Endothelial cell of umbilical vein (primary cell): ENCODE data around the gene LAMP1. TPM values are rescaled to one million over a fixed set of nuclear protein-coding genes. Genes with fewer than 3 reads are reported as not detected.

ENCODE experiments used
- Bru-seq: library from RNA; stranded (reverse); fragments of 400-500 nt; gene quantifications from one replicate; lab custom pipeline; 2021; lab: Mats Ljungman, UMichigan
- BruChase-seq, 2 experiments: library from RNA; stranded (reverse); fragments of 400-500 nt; gene quantifications; one replicate each; lab custom pipeline; 2021; lab: Mats Ljungman, UMichigan
- BruUV-seq: library from RNA; stranded (reverse); fragments of 400-500 nt; replicated peaks from 2 replicates; lab custom pipeline; 2021; lab: Mats Ljungman, UMichigan
- CTCF ChIA-PET: fragments of 300-600, 350-600 bp; sonication (Branson Sonifier 250); formaldehyde crosslinking; loops from one replicate; lab custom pipeline; 2021; ENCODE audit warnings: antibody characterized with exemption, inconsistent platforms; lab: Charles Lee
- POLR2A ChIA-PET: fragments of 300-600, 350-600 bp; sonication (Branson Sonifier 250); formaldehyde crosslinking; loops from one replicate; lab custom pipeline; 2021; ENCODE audit warnings: antibody characterized with exemption, inconsistent platforms; lab: Charles Lee
- DNase-seq: peaks from one replicate; pipeline ENCODE4 v3.0.0-alpha.2; 2011; ENCODE audit warnings: low read depth, low spot score
- FAIRE-seq: peaks from 2 replicates; lab custom pipeline; 2011; peaks lifted over from hg19 to GRCh38; lab: Jason Lieb, UNC
- H2AFZ ChIP-seq: 2 replicates; pipeline ENCODE4 v1.6.0; 2012; ENCODE audit warnings: low read depth, low read length, control low read depth, inconsistent platforms
- H3K27ac ChIP-seq: 2 replicates; pipeline ENCODE4 v1.5.1; 2011; ENCODE audit warnings: low read depth, mild to moderate bottlenecking, control low read depth, low read length, moderate library complexity; ENCODE audit not compliant: insufficient read depth
- H3K27me3 ChIP-seq, 2 experiments: 2 replicates each; pipeline versions ENCODE4 v1.6.0 to v1.6.1; 2011; ENCODE audit warnings: low read length in 2 of 2, mixed read lengths in 1 of 2; ENCODE audit not compliant: control insufficient read depth in 2 of 2, insufficient read depth in 2 of 2
- H3K36me3 ChIP-seq, 2 experiments: 2 replicates in 1 of 2; 3 replicates in 1 of 2; pipeline ENCODE4 v1.5.1; 2011; ENCODE audit warnings: low read length in 2 of 2, mild to moderate bottlenecking in 1 of 2, moderate library complexity in 1 of 2; ENCODE audit not compliant: control insufficient read depth in 2 of 2, insufficient read depth in 2 of 2; ENCODE audit errors: extremely low read depth in 1 of 2
- H3K4me1 ChIP-seq: 3 replicates; pipeline ENCODE4 v1.5.1; 2011; ENCODE audit warnings: mild to moderate bottlenecking, low read length; ENCODE audit not compliant: control insufficient read depth, insufficient read depth; ENCODE audit errors: extremely low read depth
- H3K4me2 ChIP-seq: 2 replicates; pipeline ENCODE4 v1.6.1; 2011; ENCODE audit warnings: low read length, control low read depth, mixed read lengths; ENCODE audit not compliant: insufficient read depth
- H3K4me3 ChIP-seq, 3 experiments: fragments of 200-600 bp in 1 of 3; sonication (generic), shearing (Covaris generic) in 1 of 3; replicated peaks in 1 of 3; 2 replicates each; pipeline ENCODE4 v1.5.1; 2011 to 2016; ENCODE audit warnings: control low read depth in 3 of 3, low read length in 3 of 3, mild to moderate bottlenecking in 2 of 3, inconsistent platforms in 1 of 3, low read depth in 1 of 3, moderate library complexity in 1 of 3; ENCODE audit not compliant: insufficient read depth in 1 of 3
- H3K79me2 ChIP-seq: 2 replicates; pipeline ENCODE4 v1.6.0; 2012; ENCODE audit warnings: low read length, inconsistent platforms; ENCODE audit not compliant: control insufficient read depth, insufficient read depth
- H3K9ac ChIP-seq: replicated peaks from 2 replicates; pipeline ENCODE3; 2011; ENCODE audit warnings: low read length, control low read depth; ENCODE audit not compliant: insufficient read depth; ENCODE audit errors: extremely low read depth
- H3K9me1 ChIP-seq: replicated peaks from 3 replicates; pipeline ENCODE4 v1.6.0; 2011; ENCODE audit warnings: mild to moderate bottlenecking, low read length; ENCODE audit not compliant: control insufficient read depth, insufficient read depth; ENCODE audit errors: extremely low read depth
- H3K9me3 ChIP-seq: replicated peaks from 2 replicates; pipeline ENCODE4 v1.5.1; 2012; ENCODE audit warnings: low read length, inconsistent platforms; ENCODE audit not compliant: control insufficient read depth, insufficient read depth
- H4K20me1 ChIP-seq: replicated peaks from 2 replicates; pipeline ENCODE3; 2011; ENCODE audit warnings: mild to moderate bottlenecking, low read length; ENCODE audit not compliant: control insufficient read depth, insufficient read depth; ENCODE audit errors: extremely low read depth
- CTCF ChIP-seq, 2 donors: IDR thresholded peaks; 1 replicate in 1 of 2; 2 replicates in 1 of 2; pipeline ENCODE4 v1.5.1; 2011; ENCODE audit warnings: low read length in 2 of 2, mild to moderate bottlenecking in 2 of 2, moderate library complexity in 2 of 2, control low read depth in 1 of 2, inconsistent platforms in 1 of 2, low read depth in 1 of 2; ENCODE audit not compliant: insufficient read depth in 1 of 2; ENCODE audit errors: extremely low read depth in 1 of 2
- FOS ChIP-seq: IDR thresholded peaks from 2 replicates; pipeline ENCODE4 v1.6.1; 2011; ENCODE audit warnings: mild to moderate bottlenecking, low read length, moderate library complexity, borderline replicate concordance; ENCODE audit not compliant: insufficient read depth
- GATA2 ChIP-seq: IDR thresholded peaks from 2 replicates; pipeline ENCODE4 v1.7.0; 2011; ENCODE audit warnings: low read depth, mild to moderate bottlenecking, moderate library complexity, mixed read lengths, low read length; ENCODE audit not compliant: insufficient read length, insufficient read depth
- JUN ChIP-seq: IDR thresholded peaks from 2 replicates; pipeline ENCODE4 v1.6.1; 2011; ENCODE audit warnings: borderline replicate concordance, low read depth; ENCODE audit not compliant: insufficient read length, insufficient read depth
- MAX ChIP-seq: IDR thresholded peaks from 2 replicates; pipeline ENCODE4 v1.6.1; 2011; ENCODE audit not compliant: insufficient read depth, insufficient read length
- MYC ChIP-seq: IDR thresholded peaks from one replicate; pipeline ENCODE4 v1.6.1; 2011; ENCODE audit warnings: mild to moderate bottlenecking, low read depth, low read length
- POLR2A ChIP-seq: IDR thresholded peaks from 2 replicates; pipeline ENCODE4 v1.6.1; 2012; ENCODE audit warnings: low read depth, mild to moderate bottlenecking, control low read depth, low read length
- POLR2AphosphoS5 ChIP-seq: IDR thresholded peaks from 2 replicates; pipeline ENCODE4 v1.6.1; 2012; ENCODE audit warnings: low read depth, mild to moderate bottlenecking, control low read depth, low read length, moderate library complexity; ENCODE audit not compliant: insufficient read depth
- dilution Hi-C: fragments of 300-500 bp; cut with MboI; formaldehyde crosslinking; loops from one replicate; pipeline ENCODE4 v1.15.0; 2019; ENCODE audit warnings: low sequenced_read_pairs; ENCODE audit not compliant: extremely low pct_ligation_motif_present
- intact Hi-C: fragments of 100-400 bp; cut with micrococcal nuclease; formaldehyde crosslinking; loops from one replicate; pipeline ENCODE4 v1.10.0; 2022
- long read RNA-seq: library from polyadenylated mRNA; stranded (forward); transcript quantifications from one replicate; pipeline ENCODE4 v2.0.0, GENCODE V29; 2021
- polyA minus RNA-seq, 3 experiments: library from RNA; depleted of rRNA, polyadenylated mRNA; stranded (reverse); fragments of >200 nt; gene quantifications; 1 replicate in 1 of 3; 2 replicates in 2 of 3; pipeline ENCODE4 v1.2.3, GENCODE V29; 2011
- polyA plus RNA-seq, 4 experiments: library from polyadenylated mRNA; depleted of rRNA in 3 of 4; stranded (reverse) in 3 of 4; unstranded in 1 of 4; fragments of >200 nt; gene quantifications; 2 replicates each; pipeline versions ENCODE4 v1.2.1 to v1.2.3, GENCODE V29; 2011 to 2012; ENCODE audit warnings: missing spikeins in 1 of 4
- total RNA-seq: library from RNA; stranded (reverse); gene quantifications from 2 replicates; pipeline ENCODE4 v1.2.3, GENCODE V29; 2021

LAMP1 gene
- total RNA-seq (285 and 286 TPM in 2 replicates), polyA plus RNA-seq (260 and 262 TPM in 2 replicates), polyA minus RNA-seq (150 and 157 TPM in 2 replicates), Bru-seq, nascent RNA (percentile 81 among the genes with signal in this experiment), BruChase-seq, experiment 1, labeled RNA remaining after a 6-hour chase (percentile 96 among the genes with signal in this experiment), BruChase-seq, experiment 2, labeled RNA remaining after a 2-hour chase (percentile 90 among the genes with signal in this experiment)
- polyA plus RNA-seq (2011; cell fraction: cytosol; rRNA removed), result 233 and 241 TPM in 2 replicates
- polyA plus RNA-seq (2011; cell fraction: nucleus; rRNA removed), result 196 and 217 TPM in 2 replicates
- 349 and 423 TPM in 2 replicates for polyA plus RNA-seq (2012)
- polyA minus RNA-seq (2011; cell fraction: cytosol; rRNA and poly(A)+ RNA removed), result 67.3 TPM
- polyA minus RNA-seq (2011; cell fraction: nucleus; rRNA and poly(A)+ RNA removed), result 49.2 and 55.3 TPM in 2 replicates
- long read RNA-seq, transcript LAMP1-201 (9 exons, 2,699 nt), result major isoform, 80 of 166 reads
- long read RNA-seq, partial matches to known transcripts, result 10 of 166 reads
- long read RNA-seq, other reads (novel, unspliced or antisense), result 76 of 166 reads

GRCh38 chr13:113296823-113297369 lies at the start of gene LAMP1:
TSS of gene LAMP1 (plus strand) at chr13:113297239. CDS start at chr13:113297435, 196 bp downstream.
- no peaks in the 10 kb centered on the region for H3K9me1 ChIP-seq
- H3K4me1 ChIP-seq, result peaks cover 11% of the 10 kb centered on the region
- FAIRE-seq, result peak; percentile 83
- H3K4me3 ChIP-seq, result peak within 1 kb of the TSS; percentile 57 to 93 (median 82)
- POLR2A ChIA-PET, result no interaction called here
- H2AFZ ChIP-seq, result peak within 1 kb of the TSS; percentile 99
- no peaks in the 10 kb centered on the region for H3K9me3 ChIP-seq
- peaks cover 4 to 11% of the 10 kb centered on the region in 2 experiments for H3K27me3 ChIP-seq
- peak within 1 kb of the TSS; percentile 87 for H3K4me2 ChIP-seq
- dilution Hi-C loops (no loop called here), intact Hi-C loops (loop anchor here (2.0 kb wide), 1 partner anchor 194 kb away; the partner anchor contains the start of gene DCUN1D2)
- H3K79me2 ChIP-seq, result peaks cover 46% of the 10 kb centered on the region
- peak within 1 kb of the TSS; percentile 52 for H3K27ac ChIP-seq
- no peaks in the 10 kb centered on the region for H3K36me3 ChIP-seq
- CTCF ChIA-PET, result no interaction called here
- no TSS peak for BruUV-seq
- TF ChIP-seq GATA2 (no peak), FOS (no peak), CTCF (IDR thresholded peaks at IDR 0.05; ENCODE audit: extremely low read depth in 1 of 2, insufficient read depth in 1 of 2, low read depth in 1 of 2, low read length in 2 of 2) (no peak), MYC (peak; percentile 67), JUN (no peak), POLR2AphosphoS5 (peak; percentile 83), MAX (peak; percentile 99), POLR2A (peak; percentile 49)
- peak within 1 kb of the TSS; percentile 95 for H3K9ac ChIP-seq
- H4K20me1 ChIP-seq, result no peaks in the 10 kb centered on the region
- DNase-seq, result peak; percentile 97
